Right lobe of liver (tissue), 4 donors: ENCODE results near the gene C11orf98.

Experiments
- CTCF ChIP-seq, 4 donors: fragments of 200-600 bp in 3 of 4; fragments of 450-650 bp in 1 of 4; IDR thresholded peaks; one replicate each; pipeline versions ENCODE4 v1.5.1 to v1.8.0; 2016 to 2022; ENCODE audit warnings: antibody characterized with exemption in 4 of 4, mild to moderate bottlenecking in 2 of 4
- POLR2A ChIP-seq: fragments of 450-650 bp; IDR thresholded peaks from one replicate; pipeline ENCODE4 v1.6.1; 2017; ENCODE audit warnings: antibody characterized with exemption, mild to moderate bottlenecking
- donor health status: DM: no; HTN: no; CAD: no.
- donor health status: DM: no; HTN: no; CAD: no.
- donor health status: DM: no; HTN: yes; CAD: no.

GRCh38 chr11:62677156-62677555 lies 12.1 kb upstream of the C11orf98 start:
- TF ChIP-seq CTCF (IDR thresholded peaks at IDR 0.05) (no peak), POLR2A (no peak)
